Retinal pigment epithelial cell (primary cell): ENCODE results near the gene LACTBL1.

Source experiments
- DNase-seq: peaks from one replicate; pipeline ENCODE4 v3.0.0-alpha.2; 2010; ENCODE audit warnings: low read depth
- H3K4me3 ChIP-seq: 2 replicates; pipeline ENCODE4 v1.5.1; 2011; ENCODE audit warnings: mild to moderate bottlenecking, low read length, control low read depth, moderate library complexity
- TF ChIP-seq, protein P1 (sequence below): conservative IDR thresholded peaks from 2 replicates; pipeline ENCODE4 v1.5.1; 2011; ENCODE audit warnings: low read depth, low read length, control low read depth, inconsistent platforms

Gene LACTBL1

DNA sequence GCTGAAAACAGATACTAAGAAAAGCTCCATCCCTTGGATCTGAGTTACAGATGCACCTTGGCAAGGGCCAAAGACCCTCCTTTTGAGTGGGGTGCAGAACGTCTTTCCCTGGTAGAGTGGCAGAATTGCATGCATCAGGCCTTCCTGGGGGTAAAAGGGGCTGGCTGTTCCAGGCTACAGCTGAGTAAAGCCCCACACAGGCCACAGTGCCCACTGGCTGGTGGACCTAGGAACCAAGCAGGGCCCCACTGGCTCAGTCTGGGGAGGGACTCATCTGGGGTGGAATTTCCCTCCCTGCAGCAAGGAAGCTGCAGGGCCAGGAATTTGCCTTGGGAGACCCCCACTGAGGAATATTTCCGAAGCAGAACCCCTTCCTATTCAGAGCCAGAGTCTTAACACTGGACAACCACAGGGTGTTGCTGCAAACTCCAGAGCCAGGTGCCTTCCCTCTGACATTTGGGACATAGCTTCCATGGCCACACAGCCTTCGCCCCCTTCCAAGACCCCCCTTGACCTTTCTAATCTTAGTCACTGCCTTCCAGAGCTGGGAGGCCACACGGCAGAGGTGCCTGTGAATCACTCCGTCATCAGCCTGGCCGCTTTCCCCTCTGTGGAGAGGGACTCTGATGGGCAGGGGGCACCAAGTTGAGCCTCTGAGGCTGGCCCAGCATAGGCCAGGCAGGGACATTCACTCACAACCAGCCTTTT is 52.5 kb downstream of the LACTBL1 start:
- TF ChIP-seq, protein P1, sequence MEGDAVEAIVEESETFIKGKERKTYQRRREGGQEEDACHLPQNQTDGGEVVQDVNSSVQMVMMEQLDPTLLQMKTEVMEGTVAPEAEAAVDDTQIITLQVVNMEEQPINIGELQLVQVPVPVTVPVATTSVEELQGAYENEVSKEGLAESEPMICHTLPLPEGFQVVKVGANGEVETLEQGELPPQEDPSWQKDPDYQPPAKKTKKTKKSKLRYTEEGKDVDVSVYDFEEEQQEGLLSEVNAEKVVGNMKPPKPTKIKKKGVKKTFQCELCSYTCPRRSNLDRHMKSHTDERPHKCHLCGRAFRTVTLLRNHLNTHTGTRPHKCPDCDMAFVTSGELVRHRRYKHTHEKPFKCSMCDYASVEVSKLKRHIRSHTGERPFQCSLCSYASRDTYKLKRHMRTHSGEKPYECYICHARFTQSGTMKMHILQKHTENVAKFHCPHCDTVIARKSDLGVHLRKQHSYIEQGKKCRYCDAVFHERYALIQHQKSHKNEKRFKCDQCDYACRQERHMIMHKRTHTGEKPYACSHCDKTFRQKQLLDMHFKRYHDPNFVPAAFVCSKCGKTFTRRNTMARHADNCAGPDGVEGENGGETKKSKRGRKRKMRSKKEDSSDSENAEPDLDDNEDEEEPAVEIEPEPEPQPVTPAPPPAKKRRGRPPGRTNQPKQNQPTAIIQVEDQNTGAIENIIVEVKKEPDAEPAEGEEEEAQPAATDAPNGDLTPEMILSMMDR: peak; percentile 1

DNA sequence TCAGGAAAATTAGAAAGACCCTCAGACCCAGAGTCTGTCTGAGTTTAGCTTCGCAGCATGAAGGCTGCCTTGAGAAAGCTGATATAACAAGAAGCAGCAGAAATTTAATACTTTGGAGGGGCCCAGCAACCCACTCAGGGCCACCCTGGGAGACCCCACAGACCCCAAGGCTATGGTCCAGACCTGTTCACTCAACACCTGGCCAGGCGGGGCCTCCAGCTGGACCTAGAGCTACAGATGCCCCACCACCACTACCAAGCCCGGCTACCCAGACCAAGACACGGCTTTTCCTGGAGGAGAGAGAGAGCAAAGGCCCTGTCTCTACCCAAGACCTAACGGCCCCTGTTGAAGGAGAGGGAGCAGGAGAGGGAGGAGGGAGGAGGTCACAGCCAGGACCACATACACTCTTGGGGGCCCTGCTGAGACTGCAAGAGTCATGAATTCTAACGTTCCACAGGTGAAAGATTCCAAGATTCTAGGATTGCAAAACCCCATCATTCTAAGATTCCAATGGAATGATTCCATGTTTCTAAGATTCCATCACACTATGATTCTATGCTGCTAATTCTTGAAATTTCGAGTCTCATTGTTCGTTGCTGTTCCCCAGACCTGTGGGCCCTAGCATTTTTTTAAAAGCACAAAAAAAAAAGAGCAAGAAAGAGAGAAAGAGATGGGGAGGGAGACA is 53.2 kb downstream of the LACTBL1 start:
- H3K4me3 ChIP-seq: no peak overlapping the region
- no peak for DNase-seq
- TF ChIP-seq, protein P1: no peak

More for the DNA sequence above, 52.5 kb downstream of the LACTBL1 start:
- DNase-seq: no peak
- no peak overlapping the region for H3K4me3 ChIP-seq

DNA sequence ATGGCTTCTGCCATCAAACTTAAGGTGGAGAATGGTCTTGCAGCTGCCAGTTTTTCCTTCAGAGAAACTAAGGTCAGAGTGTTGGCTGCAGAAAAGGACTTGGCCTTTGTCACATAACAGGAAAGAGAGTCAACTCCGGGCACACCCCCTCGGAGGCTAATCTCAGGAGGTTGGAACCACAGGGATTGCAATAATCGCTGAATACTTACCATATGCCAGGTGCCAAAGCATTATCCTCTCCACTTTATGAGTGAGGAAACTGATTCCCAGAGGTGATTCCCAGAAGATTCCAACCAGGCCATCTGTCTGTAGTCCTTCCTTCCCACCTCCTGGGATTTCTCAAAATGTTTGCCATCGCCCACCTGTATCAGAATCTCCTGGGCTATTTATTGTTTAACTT is 54.0 kb downstream of the LACTBL1 start:
- TF ChIP-seq, protein P1: no peak
- no peak for DNase-seq
- H3K4me3 ChIP-seq: no peak overlapping the region

- no peak overlapping the region for H3K4me3 ChIP-seq
- TF ChIP-seq, protein P1: no peak
- no peak for DNase-seq
Measured at GRCh38 chr1:22917989-22918388, 54.7 kb downstream of the LACTBL1 start.

- peak; percentile 78 for DNase-seq
- TF ChIP-seq, protein P1: no peak
Measured at GRCh38 chr1:22916471-22916820, 56.2 kb downstream of the LACTBL1 start.

GRCh38 chr1:22915816-22916470 is 56.7 kb downstream of the LACTBL1 start:
- peak overlapping the region; percentile 0 for H3K4me3 ChIP-seq
- DNase-seq: no peak
- TF ChIP-seq, protein P1: no peak

More at GRCh38 chr1:22916471-22916820, 56.2 kb downstream of the LACTBL1 start:
- no peak overlapping the region for H3K4me3 ChIP-seq
